ENCODE results near the gene AHI1.

The AHI1 gene

GRCh38 chr6:135286962-135287538 is 210.5 kb downstream of the AHI1 start:
- DNase-seq, result no peak

- DNase-seq, result no peak
Measured at GRCh38 chr6:135285165-135285564, 212.4 kb downstream of the AHI1 start.

- no peak for DNase-seq
Measured at GRCh38 chr6:135283926-135284325, 213.6 kb downstream of the AHI1 start.

GRCh38 chr6:135282395-135282794 is 215.1 kb downstream of the AHI1 start:
- no peak for DNase-seq

GRCh38 chr6:135281964-135282363 is 215.6 kb downstream of the AHI1 start:
- no peak for DNase-seq

GRCh38 chr6:135281227-135281626 is 216.3 kb downstream of the AHI1 start:
- no peak for DNase-seq

- no peak for DNase-seq
Measured at GRCh38 chr6:135280375-135281136, 217.0 kb downstream of the AHI1 start.

GRCh38 chr6:135277422-135277821 is 220.1 kb downstream of the AHI1 start:
- no peak for DNase-seq

- DNase-seq, result no peak
Measured at GRCh38 chr6:135274561-135275293, 222.8 kb downstream of the AHI1 start.

GRCh38 chr6:135271626-135272025 is 225.9 kb downstream of the AHI1 start:
- DNase-seq, result no peak

- DNase-seq, result no peak
Measured at GRCh38 chr6:135270676-135271536, 226.6 kb downstream of the AHI1 start.

- no peak for DNase-seq
Measured at GRCh38 chr6:135269481-135269891, 228.1 kb downstream of the AHI1 start.

- DNase-seq, result no peak
Measured at GRCh38 chr6:135268740-135269139, 228.8 kb downstream of the AHI1 start.

GRCh38 chr6:135268263-135268662 is 229.3 kb downstream of the AHI1 start:
- DNase-seq, result no peak

- peak; percentile 66 for DNase-seq
Measured at GRCh38 chr6:135267085-135267484, 230.5 kb downstream of the AHI1 start.

- DNase-seq, result peak; percentile 36
Measured at GRCh38 chr6:135266675-135267074, 230.9 kb downstream of the AHI1 start.

- DNase-seq, result no peak
Measured at GRCh38 chr6:135265278-135265677, 232.3 kb downstream of the AHI1 start.

- DNase-seq, result no peak
Measured at GRCh38 chr6:135261872-135262725, 235.4 kb downstream of the AHI1 start.

- DNase-seq, result no peak
Measured at GRCh38 chr6:135260612-135261011, 236.9 kb downstream of the AHI1 start.

- no peak for DNase-seq
Measured at GRCh38 chr6:135258970-135259369, 238.6 kb downstream of the AHI1 start.

GRCh38 chr6:135257631-135258405 is 239.7 kb downstream of the AHI1 start:
- no peak for DNase-seq
